Fibroblast of villous mesenchyme (primary cell): Measurements from ENCODE around the gene ZCCHC10. TPM values are rescaled to one million over a fixed set of nuclear protein-coding genes. Genes with fewer than 3 reads are reported as not detected.
A peak's percentile ranks its signal among the peaks of the same experiment; 100 is the strongest.
"Not testable (repeated sequence)": the region's sequence is repeated elsewhere in the genome, so short reads cannot be mapped to it uniquely, and the experiment has no call there.

Source experiments
- DNase-seq: peaks from one replicate; pipeline ENCODE4 v3.0.0-alpha.2; 2010; ENCODE audit warnings: low read depth
- H3K4me3 ChIP-seq: 2 replicates; pipeline ENCODE4 v1.5.1; 2011; ENCODE audit warnings: low read depth, mild to moderate bottlenecking, low read length
- CTCF ChIP-seq: IDR thresholded peaks from 2 replicates; pipeline ENCODE4 v1.5.1; 2012; ENCODE audit warnings: low read depth, mild to moderate bottlenecking, low read length; ENCODE audit not compliant: insufficient read depth
- total RNA-seq: library from RNA; depleted of rRNA; stranded (reverse); fragments of >200 nt; gene quantifications from 2 replicates; pipeline ENCODE4 v1.2.3, GENCODE V29; 2012

The ZCCHC10 gene
- total RNA-seq, 1 donor: 25.5 TPM

- no peak for DNase-seq
- H3K4me3 ChIP-seq: no peak overlapping the region
- no peak for TF ChIP-seq CTCF
Observed at GRCh38 chr5:132976852-132977251, 49.5 kb downstream of the ZCCHC10 start.

- not testable (repeated sequence) for DNase-seq
Observed at GRCh38 chr5:132972436-132972828, 53.9 kb downstream of the ZCCHC10 start.

GRCh38 chr5:132971483-132972435, 54.6 kb downstream of the ZCCHC10 start:
- no peak for DNase-seq
- TF ChIP-seq CTCF: no peak
- no peak overlapping the region for H3K4me3 ChIP-seq

More at GRCh38 chr5:132972436-132972828, 53.9 kb downstream of the ZCCHC10 start:
- H3K4me3 ChIP-seq: not testable (repeated sequence)

GRCh38 chr5:132965120-132965519, 61.2 kb downstream of the ZCCHC10 start:
- no peak overlapping the region for H3K4me3 ChIP-seq
- DNase-seq: no peak
- TF ChIP-seq CTCF: no peak

- DNase-seq: peak; percentile 97
- TF ChIP-seq CTCF: no peak
- H3K4me3 ChIP-seq: peak within 1 kb of the TSS; percentile 85
Observed at GRCh38 chr5:132963171-132964104, 62.9 kb downstream of the ZCCHC10 start, which contains the start of gene AFF4. AFF4 (minus strand) TSS chr5:132963634; CDS start chr5:132937189, 26,445 bp downstream.

GRCh38 chr5:132962429-132963021, 63.8 kb downstream of the ZCCHC10 start:
- DNase-seq: peak; percentile 89
- peak overlapping the region; percentile 85 for H3K4me3 ChIP-seq
- TF ChIP-seq CTCF: no peak
